K562 (cell line): ENCODE measurements around the gene LSR. TPM values are rescaled to one million over a fixed set of nuclear protein-coding genes. Genes with fewer than 3 reads are reported as not detected.

Experiments used
- ATAC-seq: fragments of 200-7000 bp; cut with Tn5 transposase; 3 replicates; pipeline ENCODE4 v1.9.1; 2020; ENCODE audit warnings: moderate library complexity
- BruUV-seq: library from RNA; stranded (reverse); fragments of 400-500 nt; replicated peaks from 2 replicates; lab custom pipeline; 2021; lab: Mats Ljungman, UMichigan
- CTCF ChIA-PET: fragments of 300-600 bp; formaldehyde crosslinking; extraction: SDS; loops from one replicate; lab custom pipeline; 2021; ENCODE audit warnings: low intra/inter-chr PET ratio; lab: Yijun Ruan, JAX
- POLR2A ChIA-PET: fragments of 300-600, 350-650 bp; sonication (Branson Sonifier 250); formaldehyde crosslinking; extraction: SDS; loops from one replicate; lab custom pipeline; 2021; ENCODE audit warnings: antibody characterized with exemption, inconsistent platforms; lab: Yijun Ruan, JAX
- DNase-seq, 4 experiments: peaks; one replicate each; pipeline versions ENCODE4 v3.0.0 to v3.0.0-alpha.2; 2011 to 2018; ENCODE audit warnings: low spot score in 3 of 4, mixed read lengths in 3 of 4; ENCODE audit errors: extremely low read depth in 1 of 4
- FAIRE-seq: peaks from 2 replicates; lab custom pipeline; 2011; peaks lifted over from hg19 to GRCh38; lab: Jason Lieb, UNC
- H2AFZ ChIP-seq: 2 replicates; pipeline ENCODE4 v1.6.0; 2011; ENCODE audit warnings: low read depth, low read length, control low read depth, inconsistent platforms
- H3K27ac ChIP-seq: fragments of 200-600 bp; 3 replicates; pipeline ENCODE4 v1.8.0; 2011; ENCODE audit warnings: low read depth, mild to moderate bottlenecking, control low read depth, inconsistent platforms, low read length, moderate library complexity, mixed read lengths; ENCODE audit errors: extremely low read depth
- H3K27me3 ChIP-seq, 2 experiments: fragments of 300-600 bp in 1 of 2; 2 replicates in 1 of 2; 3 replicates in 1 of 2; pipeline versions ENCODE4 v1.6.0 to v1.8.0; 2011; ENCODE audit warnings: inconsistent platforms in 2 of 2, low read length in 2 of 2, mild to moderate bottlenecking in 1 of 2, mixed read lengths in 1 of 2, moderate library complexity in 1 of 2; ENCODE audit not compliant: control insufficient read depth in 2 of 2, insufficient read depth in 2 of 2
- H3K36me3 ChIP-seq: fragments of 300-600 bp; 3 replicates; pipeline ENCODE4 v1.8.0; 2011; ENCODE audit warnings: mild to moderate bottlenecking, low read length, inconsistent platforms; ENCODE audit not compliant: control insufficient read depth, insufficient read depth
- H3K4me1 ChIP-seq, 2 experiments: fragments of 200-600 bp in 1 of 2; replicated peaks in 1 of 2; 2 replicates in 1 of 2; 3 replicates in 1 of 2; pipeline versions ENCODE4 v1.5.1 to v1.8.0; 2011; ENCODE audit warnings: inconsistent platforms in 2 of 2, low read length in 2 of 2, mild to moderate bottlenecking in 1 of 2, mixed read lengths in 1 of 2, moderate library complexity in 1 of 2; ENCODE audit not compliant: control insufficient read depth in 2 of 2, insufficient read depth in 2 of 2
- H3K4me2 ChIP-seq: 2 replicates; pipeline ENCODE4 v1.6.1; 2011; ENCODE audit warnings: low read length, control low read depth, inconsistent platforms, mixed read lengths; ENCODE audit not compliant: insufficient read depth
- H3K4me3 ChIP-seq: fragments of 200-600 bp; sonication (generic), shearing (Covaris generic); 2 replicates; pipeline ENCODE4 v1.5.1; 2016; ENCODE audit warnings: control low read depth, inconsistent platforms
- H3K79me2 ChIP-seq: fragments of 200-600 bp; 3 replicates; pipeline ENCODE4 v1.8.0; 2011; ENCODE audit warnings: low read length, inconsistent platforms; ENCODE audit not compliant: control insufficient read depth, insufficient read depth
- H3K9ac ChIP-seq, 2 experiments: 2 replicates each; pipeline versions ENCODE4 v1.6.0 to v1.6.1; 2011; ENCODE audit warnings: low read depth in 2 of 2, low read length in 2 of 2, control low read depth in 1 of 2, inconsistent platforms in 1 of 2, mild to moderate bottlenecking in 1 of 2, mixed read lengths in 1 of 2; ENCODE audit not compliant: insufficient read depth in 1 of 2
- H3K9me1 ChIP-seq: one replicate; pipeline ENCODE4 v1.6.0; 2011; ENCODE audit warnings: inconsistent platforms, mild to moderate bottlenecking, low read length, moderate library complexity; ENCODE audit not compliant: control insufficient read depth, insufficient read depth
- H3K9me3 ChIP-seq: replicated peaks from 2 replicates; pipeline ENCODE4 v1.5.1; 2011; ENCODE audit warnings: low read depth, low read length, inconsistent platforms; ENCODE audit not compliant: control insufficient read depth, insufficient read depth
- H4K20me1 ChIP-seq: replicated peaks from 2 replicates; pipeline ENCODE4 v1.6.1; 2011; ENCODE audit warnings: low read length, inconsistent platforms, mixed read lengths; ENCODE audit not compliant: control insufficient read depth, insufficient read depth
- ARID1B ChIP-seq: fragments of 450-650 bp; IDR thresholded peaks from 2 replicates; pipeline ENCODE4 v1.6.1; 2016; ENCODE audit warnings: antibody characterized with exemption, mild to moderate bottlenecking, inconsistent platforms
- ATF1 ChIP-seq, 2 experiments: fragments of 450-650 bp in 1 of 2; IDR thresholded peaks; 2 replicates each; pipeline ENCODE4 v1.6.1; 2016; ENCODE audit warnings: missing compliant biosample characterization in 1 of 2, missing genetic modification characterization in 1 of 2
- CBFA2T2 ChIP-seq: fragments of 450-650 bp; conservative IDR thresholded peaks from 2 replicates; pipeline ENCODE4 v1.6.1; 2017; ENCODE audit warnings: mild to moderate bottlenecking
- CBFA2T3 ChIP-seq: fragments of 450-650 bp; IDR thresholded peaks from 2 replicates; pipeline ENCODE4 v1.6.1; 2017
- GTF3C2 ChIP-seq: IDR thresholded peaks from 3 replicates; pipeline ENCODE4 v1.6.1; 2011; ENCODE audit warnings: borderline replicate concordance, mild to moderate bottlenecking, moderate library complexity; ENCODE audit not compliant: insufficient read length; ENCODE audit errors: extremely low read depth
- MIER1 ChIP-seq: fragments of 450-650 bp; IDR thresholded peaks from 2 replicates; pipeline ENCODE4 v1.6.1; 2016; ENCODE audit warnings: antibody characterized with exemption, mild to moderate bottlenecking, low read depth
- PURB ChIP-seq: sonication (generic); formaldehyde crosslinking; IDR thresholded peaks from 2 replicates; pipeline ENCODE4 v1.9.0; 2021; ENCODE audit warnings: low read depth, mild to moderate bottlenecking, missing genetic modification reagents
- RUNX1 ChIP-seq: sonication (generic); IDR thresholded peaks from 2 replicates; pipeline ENCODE4 v1.6.1; 2016; ENCODE audit warnings: antibody characterized with exemption, low read depth
- ZBTB7A ChIP-seq: IDR thresholded peaks from 2 replicates; pipeline ENCODE4 v1.6.1; 2011; ENCODE audit warnings: low read depth, mild to moderate bottlenecking, low read length, moderate library complexity, borderline replicate concordance; ENCODE audit not compliant: control insufficient read depth
- ZEB2 ChIP-seq: fragments of 450-650 bp; IDR thresholded peaks from 2 replicates; pipeline ENCODE4 v1.6.1; 2016
- WGBS: fragments of 100-300 bp; shearing (Covaris generic); methylation state at CpG from one replicate; pipeline ENCODE4 v1.1.6; 2016; ENCODE audit warnings: low coverage, mixed read lengths; ENCODE audit not compliant: insufficient coverage; ENCODE audit errors: missing lambda C conversion rate; 5-methylcytosine and 5-hydroxymethylcytosine counted together
- in situ Hi-C: fragments of 300-500 bp; cut with MboI; formaldehyde crosslinking; loops from 4 replicates; pipeline ENCODE4 v1.15.0; 2018; ENCODE audit warnings: inconsistent platforms, mixed read lengths
- intact Hi-C: fragments of 100-400 bp; cut with micrococcal nuclease; formaldehyde crosslinking; loops from 2 replicates; pipeline ENCODE4 v1.14.2; 2022
- polyA plus RNA-seq, 8 experiments: library from polyadenylated mRNA; depleted of rRNA in 4 of 8; stranded (reverse) in 5 of 8; unstranded in 3 of 8; fragments of >200 nt; fragmentation: Nextera tagmentation in 2 of 8; fragmentation: Illumina TruSeq in 1 of 8; extraction: Ambion mirVana in 2 of 8; extraction: Trizol in 1 of 8; gene quantifications; 2 replicates each; pipeline versions ENCODE4 v1.2.1 to v1.2.3, GENCODE V29; 2011 to 2014; ENCODE audit warnings: inconsistent platforms in 1 of 8, missing spikeins in 1 of 8
- total RNA-seq, 7 experiments: library from RNA; depleted of rRNA in 6 of 7; stranded (reverse); fragments of >200 nt in 6 of 7; fragmentation: Illumina TruSeq in 2 of 7; extraction: Trizol in 2 of 7; gene quantifications; 2 replicates each; pipeline versions ENCODE4 v1.2.1 to v1.2.3, GENCODE V29; 2011 to 2021; ENCODE audit warnings: low replicate concordance in 1 of 7
- TF ChIP-seq, protein P1 (sequence below): fragments of 450-650 bp; IDR thresholded peaks from 2 replicates; pipeline ENCODE4 v1.6.1; 2016
- TF ChIP-seq, protein P2 (sequence below): fragments of 250-450 bp; sonication (Bioruptor Pico); IDR thresholded peaks from 2 replicates; pipeline ENCODE4 v1.8.0; 2021; ENCODE audit warnings: moderate library complexity, mild to moderate bottlenecking, inconsistent platforms
- TF ChIP-seq, protein P3 (sequence below), 3 experiments: IDR thresholded peaks in 2 of 3; conservative IDR thresholded peaks in 1 of 3; 2 replicates each; pipeline ENCODE4 v1.5.1; 2011 to 2012; ENCODE audit warnings: low read length in 3 of 3, mild to moderate bottlenecking in 3 of 3, control low read depth in 2 of 3, improper control_type of control experiment in 1 of 3, inconsistent platforms in 1 of 3, low read depth in 1 of 3, mixed read lengths in 1 of 3, moderate library complexity in 1 of 3; ENCODE audit not compliant: insufficient read depth in 2 of 3

Gene LSR
- total and polyA plus RNA-seq, 9 of the 15 experiments (the other 6 are each of a cell fraction or from before 2014, with no cell fraction given), result 0.44 to 87.9 (median 28.0) TPM

DNA sequence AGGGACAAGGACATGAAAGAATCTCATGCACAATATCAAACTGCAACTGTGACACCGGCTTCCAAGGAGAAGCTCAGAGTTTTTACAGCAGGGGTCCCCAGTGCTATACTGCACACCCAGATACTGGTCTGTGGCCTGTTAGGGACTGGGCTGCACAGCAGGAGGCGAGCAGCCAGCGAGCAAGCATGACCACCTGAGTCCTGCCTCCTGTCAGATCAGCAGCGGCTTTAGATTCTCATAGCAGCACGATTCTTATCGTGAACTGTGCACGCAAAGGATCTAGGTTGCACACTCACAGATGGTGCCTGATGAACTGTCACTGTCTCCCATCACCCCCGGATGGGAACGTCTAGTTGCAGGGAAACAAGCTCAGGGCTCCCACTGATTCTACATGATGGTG lies 67.1 kb downstream of the LSR start:
- peak overlapping the region; percentile 8; the same call in 1 of the 3 replicates for H3K27ac ChIP-seq
- TF ChIP-seq, protein P1, sequence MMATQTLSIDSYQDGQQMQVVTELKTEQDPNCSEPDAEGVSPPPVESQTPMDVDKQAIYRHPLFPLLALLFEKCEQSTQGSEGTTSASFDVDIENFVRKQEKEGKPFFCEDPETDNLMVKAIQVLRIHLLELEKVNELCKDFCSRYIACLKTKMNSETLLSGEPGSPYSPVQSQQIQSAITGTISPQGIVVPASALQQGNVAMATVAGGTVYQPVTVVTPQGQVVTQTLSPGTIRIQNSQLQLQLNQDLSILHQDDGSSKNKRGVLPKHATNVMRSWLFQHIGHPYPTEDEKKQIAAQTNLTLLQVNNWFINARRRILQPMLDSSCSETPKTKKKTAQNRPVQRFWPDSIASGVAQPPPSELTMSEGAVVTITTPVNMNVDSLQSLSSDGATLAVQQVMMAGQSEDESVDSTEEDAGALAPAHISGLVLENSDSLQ, result peak; percentile 84
- no peak for TF ChIP-seq ATF1 (CRISPR knock-in tag; IDR thresholded peaks at IDR 0.05)
- 0 out of 2 replicates have a peak, but pooled peaks have one; percentile 20 for TF ChIP-seq ATF1 (tag; IDR thresholded peaks at IDR 0.05)
- TF ChIP-seq, protein P2, sequence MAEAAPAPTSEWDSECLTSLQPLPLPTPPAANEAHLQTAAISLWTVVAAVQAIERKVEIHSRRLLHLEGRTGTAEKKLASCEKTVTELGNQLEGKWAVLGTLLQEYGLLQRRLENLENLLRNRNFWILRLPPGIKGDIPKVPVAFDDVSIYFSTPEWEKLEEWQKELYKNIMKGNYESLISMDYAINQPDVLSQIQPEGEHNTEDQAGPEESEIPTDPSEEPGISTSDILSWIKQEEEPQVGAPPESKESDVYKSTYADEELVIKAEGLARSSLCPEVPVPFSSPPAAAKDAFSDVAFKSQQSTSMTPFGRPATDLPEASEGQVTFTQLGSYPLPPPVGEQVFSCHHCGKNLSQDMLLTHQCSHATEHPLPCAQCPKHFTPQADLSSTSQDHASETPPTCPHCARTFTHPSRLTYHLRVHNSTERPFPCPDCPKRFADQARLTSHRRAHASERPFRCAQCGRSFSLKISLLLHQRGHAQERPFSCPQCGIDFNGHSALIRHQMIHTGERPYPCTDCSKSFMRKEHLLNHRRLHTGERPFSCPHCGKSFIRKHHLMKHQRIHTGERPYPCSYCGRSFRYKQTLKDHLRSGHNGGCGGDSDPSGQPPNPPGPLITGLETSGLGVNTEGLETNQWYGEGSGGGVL (CRISPR knock-in tag), result no peak
- TF ChIP-seq MIER1, result no peak
- 0 out of 2 replicates have a peak, but pooled peaks have one; percentile 38 for TF ChIP-seq ZEB2
- TF ChIP-seq, protein P3, sequence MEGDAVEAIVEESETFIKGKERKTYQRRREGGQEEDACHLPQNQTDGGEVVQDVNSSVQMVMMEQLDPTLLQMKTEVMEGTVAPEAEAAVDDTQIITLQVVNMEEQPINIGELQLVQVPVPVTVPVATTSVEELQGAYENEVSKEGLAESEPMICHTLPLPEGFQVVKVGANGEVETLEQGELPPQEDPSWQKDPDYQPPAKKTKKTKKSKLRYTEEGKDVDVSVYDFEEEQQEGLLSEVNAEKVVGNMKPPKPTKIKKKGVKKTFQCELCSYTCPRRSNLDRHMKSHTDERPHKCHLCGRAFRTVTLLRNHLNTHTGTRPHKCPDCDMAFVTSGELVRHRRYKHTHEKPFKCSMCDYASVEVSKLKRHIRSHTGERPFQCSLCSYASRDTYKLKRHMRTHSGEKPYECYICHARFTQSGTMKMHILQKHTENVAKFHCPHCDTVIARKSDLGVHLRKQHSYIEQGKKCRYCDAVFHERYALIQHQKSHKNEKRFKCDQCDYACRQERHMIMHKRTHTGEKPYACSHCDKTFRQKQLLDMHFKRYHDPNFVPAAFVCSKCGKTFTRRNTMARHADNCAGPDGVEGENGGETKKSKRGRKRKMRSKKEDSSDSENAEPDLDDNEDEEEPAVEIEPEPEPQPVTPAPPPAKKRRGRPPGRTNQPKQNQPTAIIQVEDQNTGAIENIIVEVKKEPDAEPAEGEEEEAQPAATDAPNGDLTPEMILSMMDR (IDR thresholded peaks at IDR 0.05 in 2 of 3, conservative IDR thresholded peaks at IDR 0.05 in 1 of 3; ENCODE audit: insufficient read depth in 2 of 3, low read depth in 1 of 3, low read length in 3 of 3), result peak; percentile 21 to 78 (median 55); a peak in 4 of 6 replicates
- peak; percentile 74 for TF ChIP-seq CBFA2T3
- TF ChIP-seq RUNX1, result no peak
- TF ChIP-seq ZBTB7A, result peak; percentile 45; the same call in 1 of the 2 replicates
- TF ChIP-seq ARID1B, result peak; percentile 43
- TF ChIP-seq CBFA2T2, result peak; percentile 48; the same call in 1 of the 2 replicates
- TF ChIP-seq PURB (CRISPR knock-in tag), result no peak
- TF ChIP-seq GTF3C2, result no peak

More for the DNA sequence above, 67.1 kb downstream of the LSR start:
- Histone ChIP-seq H3K4me1 (peaks cover 37 to 60% of the 10 kb centered on the region in 2 experiments), H3K36me3 (no peaks in the 10 kb centered on the region; the same call in 2 of the 3 replicates), H3K9ac (peak overlapping the region in 1 of 2 experiments; percentile 66; a peak in 1 of 4 replicates), H3K9me3 (no peaks in the 10 kb centered on the region), H3K4me2 (peak overlapping the region; percentile 26; the same call in 1 of the 2 replicates), H3K4me3 (no peak overlapping the region), H2AFZ (peak overlapping the region; percentile 56; the same call in 1 of the 2 replicates), H3K27me3 (no peaks in the 10 kb centered on the region), H3K9me1 (no peaks in the 10 kb centered on the region), H3K79me2 (no peaks in the 10 kb centered on the region; the same call in 2 of the 3 replicates), H4K20me1 (no peaks in the 10 kb centered on the region)
- in situ Hi-C loops, result no loop called here
- ChIA-PET CTCF (no interaction called here), POLR2A (interaction anchor here (0.5 to 1.5 kb wide), 9 partner anchors 14 to 403 kb away, joined by 3 to 8 read pairs (median 3); no protein-coding TSS in a partner anchor)
- FAIRE-seq (peak; percentile 82), DNase-seq (peak in 3 of 4 experiments; percentile 37 to 81 (median 41)), ATAC-seq (peak; percentile 77)
- 7% methylated on average over 9 of the region's 9 CpGs for WGBS
- BruUV-seq, result no TSS peak
- intact Hi-C loops, result no loop called here
